Loucy (cell line): ENCODE data around the gene NADK.
"Not testable (repeated sequence)": the region's sequence is repeated elsewhere in the genome, so short reads cannot be mapped to it uniquely, and the experiment has no call there.

Source experiments
- CTCF ChIP-seq: fragments of 200-600 bp; sonication (generic); conservative IDR thresholded peaks from 2 replicates; pipeline ENCODE4 v1.5.1; 2014; ENCODE audit warnings: mild to moderate bottlenecking, antibody characterized with exemption, low read length
- EZH2phosphoT487 ChIP-seq: fragments of 200-600 bp; IDR thresholded peaks from 2 replicates; pipeline ENCODE4 v1.6.1; 2018; ENCODE audit warnings: antibody characterized with exemption, mild to moderate bottlenecking, moderate library complexity, borderline replicate concordance

GRCh38 chr1:1746566-1746909 is 31.7 kb downstream of the NADK start:
- TF ChIP-seq CTCF, EZH2phosphoT487: not testable (repeated sequence)
